MM.1S (cell line): Measurements from ENCODE around the gene PLSCR5.

Source experiments
- DNase-seq: peaks from one replicate; pipeline ENCODE4 v3.0.0-alpha.2; 2015
- H2AFZ ChIP-seq: fragments of 300-600 bp; sonication (generic); 2 replicates; pipeline ENCODE4 v1.6.0; 2016; ENCODE audit warnings: antibody characterized with exemption, low read length
- H3F3A ChIP-seq: fragments of 300-600 bp; sonication (generic); 2 replicates; pipeline ENCODE4 v1.6.1; 2016; ENCODE audit warnings: mild to moderate bottlenecking, antibody characterized with exemption, low read length, moderate library complexity, mixed read lengths; ENCODE audit not compliant: insufficient read depth
- H3K27ac ChIP-seq: fragments of 300-600 bp; sonication (generic); 2 replicates; pipeline ENCODE4 v1.5.1; 2016; ENCODE audit warnings: mild to moderate bottlenecking, low read length
- H3K27me3 ChIP-seq: fragments of 300-600 bp; sonication (generic); replicated peaks from 2 replicates; pipeline ENCODE4 v1.6.0; 2016; ENCODE audit warnings: low read length; ENCODE audit not compliant: insufficient read depth
- H3K36me3 ChIP-seq: fragments of 300-600 bp; sonication (generic); replicated peaks from 2 replicates; pipeline ENCODE4 v1.6.1; 2016; ENCODE audit warnings: mild to moderate bottlenecking, low read length, mixed read lengths; ENCODE audit not compliant: insufficient read depth
- H3K4me1 ChIP-seq: fragments of 300-600 bp; sonication (generic); 2 replicates; pipeline ENCODE4 v1.6.1; 2016; ENCODE audit warnings: low read length, mixed read lengths
- H3K4me2 ChIP-seq: fragments of 300-600 bp; sonication (generic); 2 replicates; pipeline ENCODE4 v1.6.0; 2016; ENCODE audit warnings: low read depth, low read length
- H3K4me3 ChIP-seq: fragments of 300-600 bp; sonication (generic); 2 replicates; pipeline ENCODE4 v1.5.1; 2016; ENCODE audit warnings: low read length, mixed read lengths
- H3K79me2 ChIP-seq: fragments of 300-600 bp; sonication (generic); 2 replicates; pipeline ENCODE4 v1.6.1; 2016; ENCODE audit warnings: mixed run types, low read length, mixed read lengths
- H3K9ac ChIP-seq: fragments of 300-600 bp; sonication (generic); 2 replicates; pipeline ENCODE4 v1.6.1; 2016; ENCODE audit warnings: low read length, mixed read lengths
- H3K9me2 ChIP-seq: fragments of 300-600 bp; sonication (generic); replicated peaks from 2 replicates; pipeline ENCODE4 v1.6.1; 2016; ENCODE audit warnings: mild to moderate bottlenecking, low read length, mixed read lengths; ENCODE audit not compliant: insufficient read depth
- H3K9me3 ChIP-seq: fragments of 300-600 bp; sonication (generic); replicated peaks from 2 replicates; pipeline ENCODE4 v1.6.1; 2016; ENCODE audit warnings: mild to moderate bottlenecking, low read length, mixed read lengths; ENCODE audit not compliant: insufficient read depth
- H4K20me1 ChIP-seq: fragments of 300-600 bp; sonication (generic); 2 replicates; pipeline ENCODE4 v1.6.1; 2016; ENCODE audit warnings: mild to moderate bottlenecking, low read length, moderate library complexity, mixed read lengths; ENCODE audit not compliant: insufficient read depth
- EZH2 ChIP-seq: fragments of 300-600 bp; sonication (generic); optimal IDR thresholded peaks from 2 replicates; pipeline ENCODE3; 2017; ENCODE audit warnings: low read depth, mild to moderate bottlenecking, antibody characterized with exemption, low read length, mixed read lengths
- EZH2phosphoT487 ChIP-seq: fragments of 300-600 bp; sonication (generic); IDR thresholded peaks from 2 replicates; pipeline ENCODE4 v1.6.1; 2018; ENCODE audit warnings: antibody characterized with exemption, low read length
- TF ChIP-seq, protein P1 (sequence below): fragments of 300-600 bp; sonication (generic); IDR thresholded peaks from 2 replicates; pipeline ENCODE4 v1.5.1; 2016; ENCODE audit warnings: antibody characterized with exemption, low read length, mixed read lengths

The PLSCR5 gene

DNA sequence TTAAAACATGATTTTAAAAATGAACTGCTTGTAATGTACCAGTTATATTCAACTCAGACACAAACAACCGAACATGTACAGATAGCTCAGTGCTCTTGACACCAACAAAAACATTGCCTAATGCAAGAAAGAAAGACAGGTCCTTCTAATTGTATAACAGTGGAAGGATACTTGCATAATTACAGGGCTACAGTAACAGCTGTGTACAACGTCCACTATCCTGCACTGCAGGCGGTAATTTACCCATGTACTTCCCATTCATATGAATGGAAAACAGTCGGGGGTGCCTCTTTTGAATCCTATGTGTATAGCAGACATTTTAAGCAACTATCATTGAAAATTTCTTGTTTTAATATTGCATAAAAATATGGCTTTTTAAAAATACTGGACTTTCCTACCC, 41.1 kb upstream of the PLSCR5 start:
- Histone ChIP-seq H3K27ac (no peak overlapping the region), H3K4me3 (no peak overlapping the region), H3K4me1 (no peaks in the 10 kb centered on the region), H4K20me1 (no peaks in the 10 kb centered on the region), H3K36me3 (no peaks in the 10 kb centered on the region), H3F3A (no peaks in the 10 kb centered on the region), H3K79me2 (no peaks in the 10 kb centered on the region), H3K9me3 (no peaks in the 10 kb centered on the region), H3K4me2 (no peak overlapping the region), H3K9me2 (no peaks in the 10 kb centered on the region), H2AFZ (no peak overlapping the region), H3K27me3 (no peaks in the 10 kb centered on the region), H3K9ac (no peak overlapping the region)
- no peak for DNase-seq
- TF ChIP-seq EZH2 (no peak), EZH2phosphoT487 (no peak)
- TF ChIP-seq, protein P1, sequence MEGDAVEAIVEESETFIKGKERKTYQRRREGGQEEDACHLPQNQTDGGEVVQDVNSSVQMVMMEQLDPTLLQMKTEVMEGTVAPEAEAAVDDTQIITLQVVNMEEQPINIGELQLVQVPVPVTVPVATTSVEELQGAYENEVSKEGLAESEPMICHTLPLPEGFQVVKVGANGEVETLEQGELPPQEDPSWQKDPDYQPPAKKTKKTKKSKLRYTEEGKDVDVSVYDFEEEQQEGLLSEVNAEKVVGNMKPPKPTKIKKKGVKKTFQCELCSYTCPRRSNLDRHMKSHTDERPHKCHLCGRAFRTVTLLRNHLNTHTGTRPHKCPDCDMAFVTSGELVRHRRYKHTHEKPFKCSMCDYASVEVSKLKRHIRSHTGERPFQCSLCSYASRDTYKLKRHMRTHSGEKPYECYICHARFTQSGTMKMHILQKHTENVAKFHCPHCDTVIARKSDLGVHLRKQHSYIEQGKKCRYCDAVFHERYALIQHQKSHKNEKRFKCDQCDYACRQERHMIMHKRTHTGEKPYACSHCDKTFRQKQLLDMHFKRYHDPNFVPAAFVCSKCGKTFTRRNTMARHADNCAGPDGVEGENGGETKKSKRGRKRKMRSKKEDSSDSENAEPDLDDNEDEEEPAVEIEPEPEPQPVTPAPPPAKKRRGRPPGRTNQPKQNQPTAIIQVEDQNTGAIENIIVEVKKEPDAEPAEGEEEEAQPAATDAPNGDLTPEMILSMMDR = no peak

DNA sequence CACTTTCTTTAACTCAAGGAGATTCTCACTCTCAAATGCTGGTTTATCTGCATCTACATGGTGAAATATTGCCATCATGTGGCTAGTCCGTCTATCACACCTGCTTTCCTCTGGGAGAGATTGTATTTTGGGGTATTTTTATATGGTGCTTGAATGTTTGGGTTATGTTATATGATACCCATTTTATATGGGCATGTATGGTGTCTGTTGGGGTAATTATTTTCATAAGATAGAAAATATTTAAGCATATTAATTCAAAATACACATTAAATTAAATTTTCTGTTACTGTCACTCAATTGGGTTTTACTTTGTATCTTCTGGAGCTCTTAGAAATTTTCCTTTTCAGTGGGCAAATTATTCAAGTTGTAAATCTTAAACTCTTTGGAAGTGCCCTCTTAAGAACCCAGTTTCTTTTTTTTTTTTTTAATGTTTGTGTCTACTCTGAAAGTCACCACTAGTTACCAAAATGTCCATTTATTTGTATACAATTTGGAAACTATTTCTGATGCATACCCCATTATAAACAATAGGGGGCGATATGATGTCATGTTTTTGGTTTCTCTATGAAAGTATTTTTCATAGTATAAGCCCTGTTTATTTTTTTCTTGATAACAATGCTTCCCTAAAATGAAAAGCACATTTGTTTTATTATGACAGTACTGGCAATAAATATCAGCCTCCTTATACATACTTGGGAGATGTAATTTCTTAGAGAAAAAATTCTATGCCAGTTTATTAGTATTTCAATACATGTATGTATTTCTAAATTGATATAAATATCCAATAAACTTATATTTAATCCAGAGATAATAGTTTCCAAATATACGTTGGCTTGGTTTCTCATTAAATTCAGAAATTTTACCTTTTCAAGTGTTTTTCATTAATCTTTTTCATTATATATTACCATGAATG, 36.1 kb upstream of the PLSCR5 start:
- Histone ChIP-seq H3K36me3 (no peaks in the 10 kb centered on the region), H3K27me3 (no peaks in the 10 kb centered on the region), H3K9me2 (no peaks in the 10 kb centered on the region), H3F3A (no peaks in the 10 kb centered on the region), H3K4me2 (no peak overlapping the region), H3K79me2 (no peaks in the 10 kb centered on the region), H3K9me3 (no peaks in the 10 kb centered on the region), H3K4me3 (no peak overlapping the region), H3K4me1 (no peaks in the 10 kb centered on the region), H3K9ac (no peak overlapping the region), H2AFZ (no peak overlapping the region), H4K20me1 (no peaks in the 10 kb centered on the region), H3K27ac (no peak overlapping the region)
- TF ChIP-seq, protein P1 = peak; percentile 44
- TF ChIP-seq EZH2phosphoT487 = no peak
- peak; percentile 59 for DNase-seq

DNA sequence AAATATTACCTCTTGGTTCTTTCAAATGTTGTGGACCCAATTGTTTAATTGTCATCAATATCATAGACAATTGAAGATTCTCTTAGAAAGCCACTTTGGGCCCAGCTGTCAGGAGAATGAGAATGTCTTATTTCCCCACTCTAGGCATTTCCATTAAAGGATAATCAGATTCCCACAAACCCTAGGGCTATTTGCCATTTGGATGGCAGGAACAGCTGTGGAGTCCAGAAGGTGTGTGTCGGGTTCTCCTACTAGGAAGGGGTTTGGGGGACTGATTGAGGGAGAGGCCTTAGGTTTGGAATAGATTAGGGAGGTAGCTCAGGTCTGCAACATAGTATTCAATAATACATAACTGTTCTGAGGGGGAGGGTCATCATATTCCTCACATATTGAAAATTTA, 35.2 kb upstream of the PLSCR5 start:
- no peaks in the 10 kb centered on the region for H4K20me1 ChIP-seq
- no peak for TF ChIP-seq EZH2
- TF ChIP-seq, protein P1 = no peak
- no peaks in the 10 kb centered on the region for H3F3A ChIP-seq
- H3K27ac ChIP-seq = no peak overlapping the region
- DNase-seq = no peak
- H3K4me2 ChIP-seq = no peak overlapping the region
- no peak overlapping the region for H2AFZ ChIP-seq
- H3K4me1 ChIP-seq = no peaks in the 10 kb centered on the region
- no peaks in the 10 kb centered on the region for H3K36me3 ChIP-seq
- H3K9ac ChIP-seq = no peak overlapping the region
- H3K4me3 ChIP-seq = no peak overlapping the region
- no peaks in the 10 kb centered on the region for H3K9me3 ChIP-seq
- no peaks in the 10 kb centered on the region for H3K79me2 ChIP-seq
- H3K9me2 ChIP-seq = no peaks in the 10 kb centered on the region
- no peaks in the 10 kb centered on the region for H3K27me3 ChIP-seq
